Neural cell (in vitro differentiated cells): ENCODE results near the gene IFT122.

Experiments
- EP300 ChIP-seq: fragments of 450-650 bp; conservative IDR thresholded peaks from 2 replicates; pipeline ENCODE4 v1.6.1; 2014; ENCODE audit warnings: antibody characterized with exemption, mild to moderate bottlenecking, moderate library complexity; ENCODE audit not compliant: poor library complexity, severe bottlenecking
- POLR2AphosphoS5 ChIP-seq: IDR thresholded peaks from 2 replicates; pipeline ENCODE4 v1.6.1; 2012
- SMC3 ChIP-seq: fragments of 450-650 bp; conservative IDR thresholded peaks from 2 replicates; pipeline ENCODE4 v1.6.1; 2014; ENCODE audit warnings: antibody characterized with exemption, mild to moderate bottlenecking, moderate library complexity; ENCODE audit not compliant: poor library complexity
- TF ChIP-seq, protein P1 (sequence below): fragments of 450-650 bp; IDR thresholded peaks from 2 replicates; pipeline ENCODE4 v1.5.1; 2014; ENCODE audit warnings: antibody characterized with exemption, mild to moderate bottlenecking, moderate library complexity; ENCODE audit not compliant: poor library complexity, severe bottlenecking
- TF ChIP-seq, protein P2 (sequence below): IDR thresholded peaks from 2 replicates; pipeline ENCODE4 v1.6.1; 2012; ENCODE audit warnings: borderline replicate concordance

DNA sequence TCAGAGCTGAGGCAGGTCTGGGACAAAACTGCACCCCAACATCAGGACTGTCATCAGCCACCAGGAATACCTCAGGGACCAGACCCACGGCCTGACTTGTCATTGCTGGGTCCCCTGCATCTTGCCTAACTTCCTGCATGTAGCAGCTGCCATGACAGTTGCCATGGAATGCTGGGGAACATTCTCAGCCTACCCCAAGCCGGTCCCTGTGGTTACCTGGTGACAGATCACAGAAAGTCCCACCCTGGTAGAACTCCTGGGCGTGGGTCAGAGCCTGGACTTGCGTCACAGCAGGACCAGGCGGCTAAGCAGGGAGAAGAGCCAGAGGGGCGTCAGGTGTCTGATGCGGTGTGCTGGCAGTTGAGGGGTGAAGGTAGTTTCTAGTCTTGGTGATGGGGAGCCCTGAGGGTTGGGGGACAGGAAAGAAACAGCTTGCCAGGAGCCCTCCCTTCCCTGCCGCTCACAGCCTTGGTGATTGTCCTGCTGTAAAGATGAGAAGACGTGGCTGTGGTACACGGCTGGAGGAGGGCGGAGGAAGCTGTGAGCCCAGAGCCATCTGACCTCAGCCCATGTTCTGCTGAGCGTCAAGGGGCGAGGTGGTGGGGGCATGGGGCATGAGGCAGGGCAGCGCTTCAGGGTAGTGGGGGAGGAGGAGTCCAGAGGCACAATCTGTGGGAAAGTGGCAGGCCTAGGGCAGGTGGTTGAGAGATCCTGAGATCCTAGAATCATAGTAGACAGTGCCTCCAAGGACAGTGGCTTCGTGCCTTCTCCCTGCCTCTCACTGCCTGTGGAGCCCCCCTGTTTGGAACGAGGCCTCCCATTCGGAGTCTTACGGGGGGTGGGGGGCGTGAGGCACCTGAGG, 108.3 kb downstream of the IFT122 start:
- TF ChIP-seq POLR2AphosphoS5 = no peak
- TF ChIP-seq, protein P1, sequence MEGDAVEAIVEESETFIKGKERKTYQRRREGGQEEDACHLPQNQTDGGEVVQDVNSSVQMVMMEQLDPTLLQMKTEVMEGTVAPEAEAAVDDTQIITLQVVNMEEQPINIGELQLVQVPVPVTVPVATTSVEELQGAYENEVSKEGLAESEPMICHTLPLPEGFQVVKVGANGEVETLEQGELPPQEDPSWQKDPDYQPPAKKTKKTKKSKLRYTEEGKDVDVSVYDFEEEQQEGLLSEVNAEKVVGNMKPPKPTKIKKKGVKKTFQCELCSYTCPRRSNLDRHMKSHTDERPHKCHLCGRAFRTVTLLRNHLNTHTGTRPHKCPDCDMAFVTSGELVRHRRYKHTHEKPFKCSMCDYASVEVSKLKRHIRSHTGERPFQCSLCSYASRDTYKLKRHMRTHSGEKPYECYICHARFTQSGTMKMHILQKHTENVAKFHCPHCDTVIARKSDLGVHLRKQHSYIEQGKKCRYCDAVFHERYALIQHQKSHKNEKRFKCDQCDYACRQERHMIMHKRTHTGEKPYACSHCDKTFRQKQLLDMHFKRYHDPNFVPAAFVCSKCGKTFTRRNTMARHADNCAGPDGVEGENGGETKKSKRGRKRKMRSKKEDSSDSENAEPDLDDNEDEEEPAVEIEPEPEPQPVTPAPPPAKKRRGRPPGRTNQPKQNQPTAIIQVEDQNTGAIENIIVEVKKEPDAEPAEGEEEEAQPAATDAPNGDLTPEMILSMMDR = no peak
- TF ChIP-seq EP300 = no peak
- TF ChIP-seq, protein P2, sequence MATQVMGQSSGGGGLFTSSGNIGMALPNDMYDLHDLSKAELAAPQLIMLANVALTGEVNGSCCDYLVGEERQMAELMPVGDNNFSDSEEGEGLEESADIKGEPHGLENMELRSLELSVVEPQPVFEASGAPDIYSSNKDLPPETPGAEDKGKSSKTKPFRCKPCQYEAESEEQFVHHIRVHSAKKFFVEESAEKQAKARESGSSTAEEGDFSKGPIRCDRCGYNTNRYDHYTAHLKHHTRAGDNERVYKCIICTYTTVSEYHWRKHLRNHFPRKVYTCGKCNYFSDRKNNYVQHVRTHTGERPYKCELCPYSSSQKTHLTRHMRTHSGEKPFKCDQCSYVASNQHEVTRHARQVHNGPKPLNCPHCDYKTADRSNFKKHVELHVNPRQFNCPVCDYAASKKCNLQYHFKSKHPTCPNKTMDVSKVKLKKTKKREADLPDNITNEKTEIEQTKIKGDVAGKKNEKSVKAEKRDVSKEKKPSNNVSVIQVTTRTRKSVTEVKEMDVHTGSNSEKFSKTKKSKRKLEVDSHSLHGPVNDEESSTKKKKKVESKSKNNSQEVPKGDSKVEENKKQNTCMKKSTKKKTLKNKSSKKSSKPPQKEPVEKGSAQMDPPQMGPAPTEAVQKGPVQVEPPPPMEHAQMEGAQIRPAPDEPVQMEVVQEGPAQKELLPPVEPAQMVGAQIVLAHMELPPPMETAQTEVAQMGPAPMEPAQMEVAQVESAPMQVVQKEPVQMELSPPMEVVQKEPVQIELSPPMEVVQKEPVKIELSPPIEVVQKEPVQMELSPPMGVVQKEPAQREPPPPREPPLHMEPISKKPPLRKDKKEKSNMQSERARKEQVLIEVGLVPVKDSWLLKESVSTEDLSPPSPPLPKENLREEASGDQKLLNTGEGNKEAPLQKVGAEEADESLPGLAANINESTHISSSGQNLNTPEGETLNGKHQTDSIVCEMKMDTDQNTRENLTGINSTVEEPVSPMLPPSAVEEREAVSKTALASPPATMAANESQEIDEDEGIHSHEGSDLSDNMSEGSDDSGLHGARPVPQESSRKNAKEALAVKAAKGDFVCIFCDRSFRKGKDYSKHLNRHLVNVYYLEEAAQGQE = no peak
- TF ChIP-seq SMC3 = no peak
